ENCODE data around the gene NFE2L3. TPM values are rescaled to one million over a fixed set of nuclear protein-coding genes. Genes with fewer than 3 reads are reported as not detected.

Gene NFE2L3
- total and polyA plus RNA-seq, 2 donors (not counting 1 experiment from before 2014, with no cell fraction given) = 1.4 to 1.6 TPM

GRCh38 chr7:26157520-26158105 lies 5.6 kb downstream of the NFE2L3 start:
- ChIA-PET POLR2A (interaction anchor here (1.1 kb wide), 1 partner anchor 42 kb away, joined by 3 read pairs; no protein-coding TSS in a partner anchor), CTCF (interaction anchor here (0.7 to 2.9 kb wide), 5 partner anchors 11 to 212 kb away, joined by 3 to 13 read pairs (median 4); no protein-coding TSS in a partner anchor)
- peak overlapping the region; percentile 70 for H3K4me2 ChIP-seq (replicated peaks; ENCODE audit: low read depth, low read length, poor library complexity, severe bottlenecking)
- DNase-seq (no peak), ATAC-seq (ENCODE audit: low read depth) (no peak)
- Mint-ChIP-seq H3K27ac (no peak overlapping the region), H3K4me3 (peak overlapping the region; percentile 85), H3K4me1 (peaks cover 57% of the 10 kb centered on the region), H3K9me3 (ENCODE audit: insufficient read depth) (no peaks in the 10 kb centered on the region), H3K27me3 (no peaks in the 10 kb centered on the region)
- H2AFZ ChIP-seq (ENCODE audit: insufficient read depth, low read depth, low read length, poor library complexity, severe bottlenecking) = no peak overlapping the region
- H3K9ac ChIP-seq (ENCODE audit: low read length) = no peak overlapping the region
- 100% methylated on average over 1 of the region's 4 CpGs for WGBS (ENCODE audit: insufficient coverage)
- no peaks in the 10 kb centered on the region for H3K79me2 ChIP-seq (ENCODE audit: control insufficient read depth, insufficient read depth, low read length)
- no peaks in the 10 kb centered on the region for H4K20me1 ChIP-seq (ENCODE audit: control insufficient read depth, insufficient read depth, low read length, poor library complexity, severe bottlenecking)
- H3K27me3 ChIP-seq (replicated peaks in 1 of 4; ENCODE audit: control extremely low read depth in 1 of 4, control insufficient read depth in 3 of 4, insufficient read depth in 4 of 4, low read length in 3 of 4) = no peaks in the 10 kb centered on the region
- no peak for TF ChIP-seq CTCF (IDR thresholded peaks at IDR 0.05)
- TF ChIP-seq EZH2 (IDR thresholded peaks at IDR 0.05; ENCODE audit: borderline replicate concordance, insufficient read depth, low read depth, low read length, poor library complexity, severe bottlenecking) = no peak
- H3K27ac ChIP-seq (ENCODE audit: low read length in 2 of 2) = no peak overlapping the region
- H3K9me3 ChIP-seq (ENCODE audit: control extremely low read depth in 1 of 3, control insufficient read depth in 2 of 3, insufficient read depth in 1 of 3, low read length in 2 of 3) = peaks cover 0 to 3% (median 0%) of the 10 kb centered on the region in 3 donors
- H3K36me3 ChIP-seq (replicated peaks in 1 of 2; ENCODE audit: control extremely low read depth in 1 of 2, control insufficient read depth in 1 of 2, extremely low read depth in 1 of 2, insufficient read depth in 2 of 2, low read length in 1 of 2) = no peaks in the 10 kb centered on the region
- H3K4me1 ChIP-seq (ENCODE audit: control insufficient read depth in 2 of 2, insufficient read depth in 2 of 2, low read length in 2 of 2) = peaks cover 38 to 47% of the 10 kb centered on the region in 2 donors
- no peak overlapping the region for H3K4me3 ChIP-seq (ENCODE audit: control extremely low read depth in 1 of 5, extremely low read depth in 1 of 5, insufficient read depth in 1 of 5, low read depth in 2 of 5, low read length in 4 of 5)
- intact Hi-C loops (cut with micrococcal nuclease) = loop anchor here (2.0 to 5.0 kb wide), 2 partner anchors 35 to 260 kb away; no protein-coding TSS in a partner anchor

- H3K9me3 ChIP-seq (ENCODE audit: control extremely low read depth in 1 of 3, control insufficient read depth in 2 of 3, insufficient read depth in 1 of 3, low read length in 2 of 3) = peaks cover 0 to 3% (median 0%) of the 10 kb centered on the region in 3 donors
- no peaks in the 10 kb centered on the region for H4K20me1 ChIP-seq (ENCODE audit: control insufficient read depth, insufficient read depth, low read length, poor library complexity, severe bottlenecking)
- no peak overlapping the region for H2AFZ ChIP-seq (ENCODE audit: insufficient read depth, low read depth, low read length, poor library complexity, severe bottlenecking)
- no peak for ATAC-seq (ENCODE audit: low read depth)
- WGBS (ENCODE audit: insufficient coverage) = 100% methylated on average over 2 of the region's 2 CpGs
- POLR2A ChIA-PET = no interaction called here
- Mint-ChIP-seq H3K4me3 (no peak overlapping the region), H3K9me3 (ENCODE audit: insufficient read depth) (no peaks in the 10 kb centered on the region), H3K4me1 (peaks cover 44% of the 10 kb centered on the region), H3K27ac (no peak overlapping the region), H3K27me3 (no peaks in the 10 kb centered on the region)
- no peaks in the 10 kb centered on the region for H3K27me3 ChIP-seq (replicated peaks in 1 of 4; ENCODE audit: control extremely low read depth in 1 of 4, control insufficient read depth in 3 of 4, insufficient read depth in 4 of 4, low read length in 3 of 4)
- no peaks in the 10 kb centered on the region for H3K36me3 ChIP-seq (replicated peaks in 1 of 2; ENCODE audit: control extremely low read depth in 1 of 2, control insufficient read depth in 1 of 2, extremely low read depth in 1 of 2, insufficient read depth in 2 of 2, low read length in 1 of 2)
- H3K4me3 ChIP-seq (ENCODE audit: control extremely low read depth in 1 of 5, extremely low read depth in 1 of 5, insufficient read depth in 1 of 5, low read depth in 2 of 5, low read length in 4 of 5) = no peak overlapping the region
- no peaks in the 10 kb centered on the region for H3K79me2 ChIP-seq (ENCODE audit: control insufficient read depth, insufficient read depth, low read length)
- no peak overlapping the region for H3K4me2 ChIP-seq (replicated peaks; ENCODE audit: low read depth, low read length, poor library complexity, severe bottlenecking)
- no peak for TF ChIP-seq EZH2 (IDR thresholded peaks at IDR 0.05; ENCODE audit: borderline replicate concordance, insufficient read depth, low read depth, low read length, poor library complexity, severe bottlenecking)
- CTCF ChIA-PET = interaction anchor here (0.8 to 2.0 kb wide), 4 partner anchors 43 to 268 kb away, joined by 3 to 11 read pairs (median 3); no protein-coding TSS in a partner anchor
- no peak for DNase-seq
- intact Hi-C loops (cut with micrococcal nuclease) = loop anchor here (5.0 kb wide), 1 partner anchor 262 kb away; no protein-coding TSS in a partner anchor
- H3K9ac ChIP-seq (ENCODE audit: low read length) = no peak overlapping the region
- no peak overlapping the region for H3K27ac ChIP-seq (ENCODE audit: low read length in 2 of 2)
- peaks cover 27 to 33% of the 10 kb centered on the region in 2 donors for H3K4me1 ChIP-seq (ENCODE audit: control insufficient read depth in 2 of 2, insufficient read depth in 2 of 2, low read length in 2 of 2)
These were observed 7.2 kb downstream of the NFE2L3 start for GRCh38 chr7:26159243-26159642.
